HepG2 (cell line): ENCODE measurements around the gene SKI. TPM values are rescaled to one million over a fixed set of nuclear protein-coding genes. Genes with fewer than 3 reads are reported as not detected.

Experiments
- ATAC-seq: fragments of 200-7000 bp; cut with Tn5 transposase; 3 replicates; pipeline ENCODE4 v1.9.1; 2020; ENCODE audit warnings: mild to moderate bottlenecking, moderate library complexity
- BruUV-seq: library from RNA; stranded (reverse); fragments of 400-500 nt; replicated peaks from 2 replicates; lab custom pipeline; 2021; lab: Mats Ljungman, UMichigan
- CTCF ChIA-PET: fragments of 300-600 bp; formaldehyde crosslinking; extraction: SDS; loops from one replicate; lab custom pipeline; 2021; ENCODE audit warnings: low total read pairs, inconsistent platforms, low intra/inter-chr PET ratio; lab: Yijun Ruan, JAX
- POLR2A ChIA-PET: fragments of 350-600 bp; sonication (Branson Sonifier 250); formaldehyde crosslinking; loops from one replicate; lab custom pipeline; 2020; ENCODE audit warnings: antibody characterized with exemption, inconsistent platforms; lab: Yijun Ruan, JAX
- DNase-seq: peaks from one replicate; pipeline ENCODE4 v3.0.0-alpha.2; 2015; ENCODE audit warnings: low spot score
- FAIRE-seq: peaks from 3 replicates; lab custom pipeline; 2011; peaks lifted over from hg19 to GRCh38; lab: Jason Lieb, UNC
- H2AFZ ChIP-seq: one replicate; pipeline ENCODE4 v1.6.1; 2011; ENCODE audit warnings: low read length, inconsistent platforms
- H3K27ac ChIP-seq: fragments of 300-600 bp; 3 replicates; pipeline ENCODE4 v1.8.0; 2011; ENCODE audit warnings: mixed run types, mild to moderate bottlenecking, mixed read lengths, low read length, inconsistent platforms; ENCODE audit not compliant: insufficient read depth; ENCODE audit errors: extremely low read length
- H3K27me3 ChIP-seq, 2 experiments: fragments of 200-600 bp in 1 of 2; 2 replicates in 1 of 2; 3 replicates in 1 of 2; pipeline versions ENCODE4 v1.6.0 to v1.8.0; 2011; ENCODE audit warnings: low read length in 2 of 2, mild to moderate bottlenecking in 2 of 2, moderate library complexity in 2 of 2, inconsistent platforms in 1 of 2; ENCODE audit not compliant: insufficient read depth in 2 of 2, control insufficient read depth in 1 of 2
- H3K36me3 ChIP-seq, 2 experiments: fragments of 200-600 bp in 1 of 2; replicated peaks in 1 of 2; 2 replicates in 1 of 2; 3 replicates in 1 of 2; pipeline versions ENCODE4 v1.5.1 to v1.8.0; 2011; ENCODE audit warnings: low read length in 2 of 2, inconsistent platforms in 1 of 2; ENCODE audit not compliant: insufficient read depth in 2 of 2, control insufficient read depth in 1 of 2
- H3K4me1 ChIP-seq: 2 replicates; pipeline ENCODE4 v1.5.1; 2012; ENCODE audit warnings: low read length, inconsistent platforms; ENCODE audit not compliant: insufficient read depth
- H3K4me2 ChIP-seq: 2 replicates; pipeline ENCODE4 v1.6.0; 2011; ENCODE audit warnings: low read depth, low read length, inconsistent platforms
- H3K4me3 ChIP-seq, 3 experiments: fragments of 200-600 bp in 1 of 3; sonication (generic), shearing (Covaris generic) in 1 of 3; replicated peaks in 1 of 3; 2 replicates each; pipeline ENCODE4 v1.5.1; 2011 to 2016; ENCODE audit warnings: low read length in 3 of 3, inconsistent platforms in 2 of 3, low read depth in 2 of 3, mild to moderate bottlenecking in 2 of 3, control low read depth in 1 of 3, mixed read lengths in 1 of 3; ENCODE audit not compliant: insufficient read depth in 1 of 3
- H3K79me2 ChIP-seq: one replicate; pipeline ENCODE4 v1.6.1; 2011; ENCODE audit warnings: low read length, inconsistent platforms; ENCODE audit not compliant: insufficient read depth
- H3K9ac ChIP-seq: 2 replicates; pipeline ENCODE4 v1.6.0; 2011; ENCODE audit warnings: mild to moderate bottlenecking, low read depth, low read length, inconsistent platforms; ENCODE audit not compliant: insufficient read depth
- H3K9me3 ChIP-seq: 2 replicates; pipeline ENCODE4 v1.5.1; 2012; ENCODE audit warnings: mild to moderate bottlenecking, low read length
- H4K20me1 ChIP-seq: 2 replicates; pipeline ENCODE4 v1.6.0; 2011; ENCODE audit warnings: inconsistent platforms, mild to moderate bottlenecking, low read length, moderate library complexity; ENCODE audit not compliant: insufficient read depth
- AGO2 ChIP-seq: fragments of 200-400 bp; formaldehyde crosslinking; optimal IDR thresholded peaks from 2 replicates; pipeline ENCODE3; 2017; ENCODE audit warnings: mild to moderate bottlenecking, low read depth, low read length, moderate library complexity
- CAMTA2 ChIP-seq: sonication (generic); formaldehyde crosslinking; IDR thresholded peaks from 2 replicates; pipeline ENCODE4 v1.4.0; 2020; ENCODE audit warnings: mild to moderate bottlenecking, missing genetic modification reagents, borderline replicate concordance
- CC2D1A ChIP-seq: sonication (generic); formaldehyde crosslinking; IDR thresholded peaks from 2 replicates; pipeline ENCODE4 v1.8.1; 2023; ENCODE audit warnings: mild to moderate bottlenecking, missing genetic modification reagents
- ELF1 ChIP-seq: sonication (generic); formaldehyde crosslinking; IDR thresholded peaks from 2 replicates; pipeline ENCODE4 v1.4.0; 2020; ENCODE audit warnings: missing genetic modification reagents
- EP300 ChIP-seq, 3 experiments: sonication (generic) in 1 of 3; formaldehyde crosslinking in 1 of 3; IDR thresholded peaks; 2 replicates each; pipeline versions ENCODE4 v1.5.1 to v1.6.1; 2011 to 2020; ENCODE audit warnings: low read depth in 2 of 3, low read length in 2 of 3, borderline replicate concordance in 1 of 3, improper control_type of control experiment in 1 of 3, mild to moderate bottlenecking in 1 of 3, missing genetic modification reagents in 1 of 3, moderate library complexity in 1 of 3
- FIP1L1 ChIP-seq: fragments of 200-400 bp; formaldehyde crosslinking; IDR thresholded peaks from 2 replicates; pipeline ENCODE4 v1.6.1; 2018; ENCODE audit warnings: low read depth, mild to moderate bottlenecking, low read length, moderate library complexity, borderline replicate concordance; ENCODE audit not compliant: insufficient read depth
- FOSL1 ChIP-seq: sonication (generic); formaldehyde crosslinking; IDR thresholded peaks from 2 replicates; pipeline ENCODE4 v1.9.0; 2021; ENCODE audit warnings: missing genetic modification reagents, borderline replicate concordance
- FOXP4 ChIP-seq: sonication (generic); formaldehyde crosslinking; IDR thresholded peaks from 2 replicates; pipeline ENCODE4 v1.4.0; 2020; ENCODE audit warnings: missing genetic modification reagents
- KDM6A ChIP-seq: IDR thresholded peaks from 2 replicates; pipeline ENCODE4 v1.6.1; 2016; ENCODE audit warnings: low read depth
- MXD1 ChIP-seq: sonication (generic); formaldehyde crosslinking; IDR thresholded peaks from 2 replicates; pipeline ENCODE4 v1.4.0; 2020; ENCODE audit warnings: mild to moderate bottlenecking, missing genetic modification reagents
- MXD4 ChIP-seq: IDR thresholded peaks from 2 replicates; pipeline ENCODE4 v1.6.1; 2016; ENCODE audit warnings: mild to moderate bottlenecking, missing biosample characterization, missing genetic modification reagents
- ZBTB38 ChIP-seq: sonication (generic); formaldehyde crosslinking; IDR thresholded peaks from 2 replicates; pipeline ENCODE4 v1.5.1; 2020; ENCODE audit warnings: mild to moderate bottlenecking, missing genetic modification reagents
- ZNF678 ChIP-seq: sonication (generic); formaldehyde crosslinking; IDR thresholded peaks from 2 replicates; pipeline ENCODE4 v1.4.0; 2020; ENCODE audit warnings: mild to moderate bottlenecking, missing genetic modification reagents
- ZNF749 ChIP-seq: sonication (generic); formaldehyde crosslinking; IDR thresholded peaks from 2 replicates; pipeline ENCODE4 v1.8.0; 2022; ENCODE audit warnings: mild to moderate bottlenecking, missing genetic modification reagents, moderate library complexity, borderline replicate concordance
- whole genome bisulfite sequencing: methylation state at CpG from one replicate; pipeline ENCODE4 v1.1.6; 2017; ENCODE audit warnings: low lambda C conversion rate; 5-methylcytosine and 5-hydroxymethylcytosine counted together
- in situ Hi-C: cut with HindIII; loops from 2 replicates; pipeline ENCODE4 v1.10.0; 2017; ENCODE audit warnings: low pct_unique_long_range_greater_than_20kb; ENCODE audit not compliant: extremely low pct_ligation_motif_present
- intact Hi-C: fragments of 100-400 bp; cut with micrococcal nuclease; formaldehyde crosslinking; loops from one replicate; pipeline ENCODE4 v1.10.0; 2022; ENCODE audit not compliant: unreplicated experiment
- polyA plus RNA-seq, 8 experiments: library from polyadenylated mRNA; depleted of rRNA in 3 of 8; stranded (reverse) in 7 of 8; unstranded in 1 of 8; fragments of >200 nt; fragmentation: Illumina TruSeq in 4 of 8; extraction: Trizol in 4 of 8; gene quantifications; 2 replicates each; pipeline versions ENCODE4 v1.2.1 to v1.2.3, GENCODE V29; 2011 to 2016; ENCODE audit warnings: low read depth in 4 of 8, missing spikeins in 1 of 8, mixed read lengths in 1 of 8; ENCODE audit not compliant: insufficient read depth in 1 of 8
- total RNA-seq, 5 experiments: library from RNA; depleted of rRNA; stranded (reverse); fragments of >200 nt; fragmentation: Illumina TruSeq; extraction: Trizol; gene quantifications; 2 replicates each; pipeline ENCODE4 v1.2.3, GENCODE V29; 2016; ENCODE audit warnings: low read depth in 1 of 5

The SKI gene
- total and polyA plus RNA-seq, 2 of the 13 experiments (the other 11 are each of a cell fraction or from before 2014, with no cell fraction given) = 4.7 to 6.9 TPM

DNA sequence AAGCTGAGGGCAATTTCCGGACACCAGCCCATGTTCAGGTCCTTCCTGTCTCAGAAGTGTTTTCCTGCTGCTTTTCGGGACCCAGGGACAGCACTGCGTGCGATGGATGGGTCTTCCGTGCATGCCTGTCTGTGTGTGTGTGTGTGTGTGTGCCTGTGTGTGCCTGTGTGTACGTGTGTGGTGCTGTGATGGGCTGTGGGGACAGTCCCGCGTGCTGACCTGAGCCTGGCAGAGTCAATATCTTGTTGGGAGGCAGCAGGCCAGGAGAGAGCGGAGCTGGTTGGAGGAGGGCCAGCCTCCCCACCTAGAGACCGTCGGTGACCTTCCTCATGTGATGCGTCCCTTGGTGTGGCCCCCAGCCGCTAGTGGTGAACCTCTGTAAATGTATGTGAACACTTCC, 13.7 kb downstream of the SKI start (continued):
- no peak for TF ChIP-seq EP300 (IDR thresholded peaks at IDR 0.05; ENCODE audit: low read depth in 2 of 2, low read length in 2 of 2)
- TF ChIP-seq EP300 (CRISPR knock-in tag; IDR thresholded peaks at IDR 0.05; ENCODE audit: borderline replicate concordance) = no peak
- no peak for TF ChIP-seq ZNF749
- no peak for TF ChIP-seq CC2D1A
- no peak for TF ChIP-seq FOXP4 (CRISPR knock-in tag)
- TF ChIP-seq KDM6A (CRISPR knock-in tag) = no peak
- no peak for TF ChIP-seq ELF1
- TF ChIP-seq FIP1L1 = no peak

DNA sequence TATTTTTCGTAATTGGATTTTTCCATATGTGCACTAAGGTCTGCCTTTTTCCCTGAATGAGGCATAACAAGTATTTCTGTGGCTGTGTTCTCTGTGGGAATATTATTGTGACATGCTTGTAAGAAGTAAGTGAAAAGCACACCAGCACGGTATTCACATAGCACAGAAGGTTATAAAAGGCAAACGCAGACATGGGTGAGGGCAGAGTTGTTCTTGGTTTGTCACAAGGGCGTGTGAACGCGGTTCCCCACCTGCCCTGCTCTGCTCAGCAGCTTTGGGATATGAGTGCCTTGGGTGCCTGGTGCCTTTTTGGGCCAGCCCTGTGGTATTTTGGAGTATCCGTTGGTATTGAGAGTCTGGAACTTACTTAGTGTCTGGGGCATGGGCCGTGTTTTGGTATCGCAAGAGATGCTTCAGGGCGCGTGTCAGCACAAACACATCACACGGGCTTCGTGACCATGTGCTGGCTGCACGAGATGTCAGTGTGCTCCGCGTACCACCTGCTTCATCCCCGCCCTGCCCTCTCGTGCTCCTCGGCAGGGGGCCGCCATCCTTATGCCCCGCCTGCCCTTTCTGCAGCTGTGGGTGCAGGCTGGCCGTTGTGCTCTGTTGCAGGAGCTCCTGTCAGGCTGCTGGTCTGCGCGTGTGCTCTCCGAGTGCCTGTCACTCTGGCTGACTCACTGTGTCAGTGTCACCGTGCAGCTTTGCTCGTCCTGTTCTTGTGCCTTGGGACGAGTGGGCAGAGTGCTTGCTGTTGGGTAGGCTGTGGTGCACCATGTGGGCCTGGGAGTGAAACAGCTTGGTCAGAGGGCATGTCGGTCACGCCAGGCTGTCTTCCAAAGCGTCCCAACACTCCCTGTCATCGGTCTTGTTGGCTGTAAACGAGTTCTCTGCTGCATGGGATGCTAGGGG, 15.0 kb downstream of the SKI start:
- Histone ChIP-seq H3K9ac (no peak overlapping the region), H3K36me3 (peaks cover 8 to 14% of the 10 kb centered on the region in 2 experiments; a peak in 4 of 5 replicates), H3K27me3 (no peaks in the 10 kb centered on the region), H3K4me3 (no peak overlapping the region), H3K4me2 (no peak overlapping the region), H2AFZ (no peak overlapping the region), H4K20me1 (peaks cover 49% of the 10 kb centered on the region), H3K27ac (no peak overlapping the region), H3K9me3 (no peaks in the 10 kb centered on the region), H3K4me1 (peaks cover 62% of the 10 kb centered on the region), H3K79me2 (peaks cover 90% of the 10 kb centered on the region)
- DNase-seq (no peak), ATAC-seq (no peak), FAIRE-seq (no peak)
- TF ChIP-seq MXD4 (CRISPR knock-in tag) (no peak), MXD1 (CRISPR knock-in tag) (no peak), CAMTA2 (CRISPR knock-in tag) (0 out of 2 replicates have a peak, but pooled peaks have one; percentile 33), AGO2 (peak; percentile 71), ZBTB38 (CRISPR knock-in tag) (0 out of 2 replicates have a peak, but pooled peaks have one; percentile 15), FOSL1 (CRISPR knock-in tag) (no peak), ZNF678 (CRISPR knock-in tag) (no peak)
- BruUV-seq = TSS peak; percentile 30
- CTCF ChIA-PET = no interaction called here
- WGBS = 92% methylated on average over 29 of the region's 33 CpGs
- POLR2A ChIA-PET = interaction anchor here (2.7 kb wide), 1 partner anchor 11 kb away, joined by 11 read pairs; no protein-coding TSS in a partner anchor
- intact Hi-C loops (no loop called here), in situ Hi-C loops (no loop called here)
